ENCODE results near the gene CHN2.

Gene CHN2

DNA sequence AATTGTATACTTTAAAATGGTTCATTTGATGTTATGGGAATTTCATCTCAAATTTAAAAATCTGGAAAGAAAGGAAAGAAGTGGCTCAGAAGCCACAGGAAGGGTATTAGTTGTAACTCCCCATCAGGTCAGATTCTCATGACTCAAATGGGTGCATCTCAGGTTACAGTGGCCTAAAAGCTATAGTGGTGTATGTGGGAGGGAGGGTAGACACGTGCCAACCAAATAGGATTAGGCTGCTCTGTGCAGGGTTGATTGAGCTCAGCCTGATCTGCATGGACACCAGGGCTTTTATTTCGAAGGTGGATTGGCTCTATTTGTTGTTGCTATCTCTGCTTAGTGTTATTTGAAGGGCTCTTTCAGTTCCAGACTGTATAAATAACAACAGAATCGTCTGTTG is 247.6 kb downstream of the CHN2 start:
- H3K9me3 ChIP-seq: no peaks in the 10 kb centered on the region
- no peaks in the 10 kb centered on the region for H3K27me3 ChIP-seq
- H3K36me3 ChIP-seq: no peaks in the 10 kb centered on the region
- no peaks in the 10 kb centered on the region for H3K4me1 ChIP-seq
- DNase-seq: no peak
- no peak overlapping the region for H3K27ac ChIP-seq
- no peak overlapping the region for H3K4me3 ChIP-seq
- TF ChIP-seq, protein P1, sequence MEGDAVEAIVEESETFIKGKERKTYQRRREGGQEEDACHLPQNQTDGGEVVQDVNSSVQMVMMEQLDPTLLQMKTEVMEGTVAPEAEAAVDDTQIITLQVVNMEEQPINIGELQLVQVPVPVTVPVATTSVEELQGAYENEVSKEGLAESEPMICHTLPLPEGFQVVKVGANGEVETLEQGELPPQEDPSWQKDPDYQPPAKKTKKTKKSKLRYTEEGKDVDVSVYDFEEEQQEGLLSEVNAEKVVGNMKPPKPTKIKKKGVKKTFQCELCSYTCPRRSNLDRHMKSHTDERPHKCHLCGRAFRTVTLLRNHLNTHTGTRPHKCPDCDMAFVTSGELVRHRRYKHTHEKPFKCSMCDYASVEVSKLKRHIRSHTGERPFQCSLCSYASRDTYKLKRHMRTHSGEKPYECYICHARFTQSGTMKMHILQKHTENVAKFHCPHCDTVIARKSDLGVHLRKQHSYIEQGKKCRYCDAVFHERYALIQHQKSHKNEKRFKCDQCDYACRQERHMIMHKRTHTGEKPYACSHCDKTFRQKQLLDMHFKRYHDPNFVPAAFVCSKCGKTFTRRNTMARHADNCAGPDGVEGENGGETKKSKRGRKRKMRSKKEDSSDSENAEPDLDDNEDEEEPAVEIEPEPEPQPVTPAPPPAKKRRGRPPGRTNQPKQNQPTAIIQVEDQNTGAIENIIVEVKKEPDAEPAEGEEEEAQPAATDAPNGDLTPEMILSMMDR (IDR thresholded peaks at IDR 0.05): no peak
- intact Hi-C loops (cut with DNase I; ENCODE audit: low total_unique reads): no loop called here

DNA sequence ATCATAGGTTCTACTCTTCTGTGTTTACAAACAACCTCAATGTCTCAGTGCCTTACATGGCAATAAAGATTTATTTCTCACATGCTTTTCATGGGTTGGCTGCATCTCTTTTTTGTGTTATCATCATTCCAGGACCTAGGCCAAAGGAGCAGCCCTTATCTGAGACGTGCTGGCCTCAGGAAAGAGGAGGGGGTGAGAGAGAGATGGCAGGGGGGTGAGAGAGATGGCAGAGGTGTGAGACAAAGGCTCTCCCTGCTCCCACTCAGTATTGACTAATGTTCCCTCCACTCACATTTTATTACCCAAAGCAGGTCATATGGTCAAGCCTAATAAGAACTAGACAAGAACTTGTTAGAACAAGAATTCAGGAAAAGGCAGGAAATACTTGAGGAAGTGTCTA is 249.0 kb downstream of the CHN2 start:
- H3K27me3 ChIP-seq: no peaks in the 10 kb centered on the region
- H3K27ac ChIP-seq: no peak overlapping the region
- H3K9me3 ChIP-seq: no peaks in the 10 kb centered on the region
- H3K36me3 ChIP-seq: no peaks in the 10 kb centered on the region
- intact Hi-C loops (cut with DNase I; ENCODE audit: low total_unique reads): no loop called here
- no peak overlapping the region for H3K4me3 ChIP-seq
- DNase-seq: no peak
- no peaks in the 10 kb centered on the region for H3K4me1 ChIP-seq
- TF ChIP-seq, protein P1 (IDR thresholded peaks at IDR 0.05): no peak

DNA sequence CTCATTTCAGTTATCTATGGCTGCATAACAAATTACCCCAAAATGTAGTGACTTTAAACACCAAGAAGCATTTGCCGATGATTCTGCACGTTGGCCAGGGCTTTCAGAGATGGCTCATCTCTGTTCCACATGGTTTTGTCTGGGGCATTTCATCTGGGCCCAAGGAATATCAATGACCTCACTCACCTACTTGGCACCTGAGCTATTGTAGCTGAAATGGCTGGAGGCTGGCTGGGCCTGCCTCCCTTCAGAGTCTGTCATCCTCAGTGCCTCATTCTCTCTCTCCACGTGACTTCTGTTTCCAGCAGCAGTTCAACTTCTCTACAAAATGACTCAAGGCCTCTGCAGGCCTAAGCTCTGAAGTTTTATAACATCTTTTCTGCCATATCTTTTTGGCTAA is 249.7 kb downstream of the CHN2 start:
- H3K27ac ChIP-seq: no peak overlapping the region
- no peaks in the 10 kb centered on the region for H3K4me1 ChIP-seq
- H3K36me3 ChIP-seq: no peaks in the 10 kb centered on the region
- TF ChIP-seq, protein P1 (IDR thresholded peaks at IDR 0.05): no peak
- H3K4me3 ChIP-seq: no peak overlapping the region
- intact Hi-C loops (cut with DNase I; ENCODE audit: low total_unique reads): no loop called here
- no peaks in the 10 kb centered on the region for H3K27me3 ChIP-seq
- no peaks in the 10 kb centered on the region for H3K9me3 ChIP-seq
- no peak for DNase-seq

DNA sequence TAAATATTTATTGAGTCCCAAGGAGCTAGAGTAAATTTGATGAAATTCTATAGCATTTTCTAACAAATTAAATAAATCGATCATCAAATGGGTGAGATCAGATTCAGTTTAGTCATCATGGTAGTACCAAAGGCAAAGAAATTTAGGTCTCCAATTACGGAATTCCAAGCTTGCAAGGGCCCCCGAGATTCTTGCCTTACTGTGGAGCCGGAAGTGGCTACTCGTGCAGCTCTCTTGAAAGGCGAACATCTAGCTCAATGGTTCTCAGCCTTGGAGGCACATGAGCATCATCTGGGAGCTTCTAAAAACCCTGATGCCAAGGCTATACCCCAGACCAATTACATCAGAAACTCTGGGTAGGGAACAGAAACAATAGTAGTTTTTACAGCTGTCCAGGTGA is 251.2 kb downstream of the CHN2 start:
- intact Hi-C loops (cut with DNase I; ENCODE audit: low total_unique reads): no loop called here
- TF ChIP-seq, protein P1 (IDR thresholded peaks at IDR 0.05): no peak
- no peak overlapping the region for H3K27ac ChIP-seq
- no peaks in the 10 kb centered on the region for H3K27me3 ChIP-seq
- no peaks in the 10 kb centered on the region for H3K36me3 ChIP-seq
- no peaks in the 10 kb centered on the region for H3K9me3 ChIP-seq
- H3K4me1 ChIP-seq: no peaks in the 10 kb centered on the region
- H3K4me3 ChIP-seq: no peak overlapping the region
- no peak for DNase-seq

DNA sequence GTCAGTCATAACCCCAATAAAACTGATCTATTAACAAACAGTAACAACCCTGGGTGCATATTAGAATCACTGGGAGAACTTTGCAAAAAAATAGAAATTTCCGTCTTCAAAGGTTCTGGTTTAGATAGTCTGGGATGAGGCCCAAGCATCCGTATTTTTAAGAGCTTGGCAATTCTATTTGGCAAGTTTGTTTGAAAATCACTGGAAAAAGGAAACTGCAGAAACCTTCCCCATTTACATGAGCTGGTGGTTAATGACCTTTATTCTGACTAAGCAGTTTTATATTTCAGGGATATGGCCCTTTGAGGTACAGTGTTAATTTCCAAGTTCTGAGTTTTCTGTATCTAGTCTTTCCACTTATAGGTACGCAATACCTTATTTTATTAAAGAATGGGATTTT is 253.3 kb downstream of the CHN2 start:
- intact Hi-C loops (cut with DNase I; ENCODE audit: low total_unique reads): no loop called here
- Histone ChIP-seq H3K4me1 (no peaks in the 10 kb centered on the region), H3K4me3 (no peak overlapping the region), H3K27ac (no peak overlapping the region), H3K36me3 (no peaks in the 10 kb centered on the region), H3K9me3 (no peaks in the 10 kb centered on the region), H3K27me3 (no peaks in the 10 kb centered on the region)
- TF ChIP-seq, protein P1 (IDR thresholded peaks at IDR 0.05): no peak
- no peak for DNase-seq

DNA sequence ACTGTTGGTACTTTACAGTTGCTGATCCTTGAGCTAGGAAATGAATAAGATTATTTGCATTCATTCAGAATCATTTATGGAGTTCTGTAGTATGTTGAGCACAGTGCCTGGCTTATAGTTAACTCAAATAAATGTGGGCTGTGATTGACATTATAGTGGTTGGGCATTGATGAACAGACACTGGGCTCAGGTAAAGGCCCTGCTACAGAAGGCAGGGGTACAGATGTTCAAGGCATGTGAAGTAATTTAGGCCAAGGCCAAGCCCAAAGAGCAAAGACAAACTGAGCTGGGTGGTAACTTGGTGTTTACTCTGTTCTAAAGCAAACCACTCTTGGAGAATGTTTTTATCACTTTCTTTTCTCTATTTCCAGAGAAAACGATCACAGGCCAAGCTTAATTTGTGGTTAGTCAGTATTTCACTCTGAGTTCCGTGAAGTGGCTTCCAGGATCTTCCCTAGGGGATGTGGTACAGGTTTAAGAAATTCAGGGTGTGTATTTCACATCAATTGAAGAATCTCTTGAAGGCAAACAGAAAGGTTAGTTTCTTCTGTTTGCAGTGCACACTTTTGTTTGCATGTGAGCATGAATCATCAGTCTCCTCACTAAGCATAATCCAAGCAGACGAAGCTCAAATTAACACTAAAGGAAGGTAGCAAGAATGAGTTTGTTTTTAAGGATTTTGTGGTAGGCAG is 255.1 kb downstream of the CHN2 start:
- Histone ChIP-seq H3K4me3 (no peak overlapping the region), H3K36me3 (no peaks in the 10 kb centered on the region), H3K27me3 (no peaks in the 10 kb centered on the region), H3K4me1 (no peaks in the 10 kb centered on the region), H3K27ac (no peak overlapping the region), H3K9me3 (no peaks in the 10 kb centered on the region)
- TF ChIP-seq, protein P1 (IDR thresholded peaks at IDR 0.05): no peak
- no peak for DNase-seq
- intact Hi-C loops (cut with DNase I; ENCODE audit: low total_unique reads): no loop called here

Measured in tibial artery (tissue), 4 donors.